ENCODE data around the gene RYR2.

RYR2 gene

DNA sequence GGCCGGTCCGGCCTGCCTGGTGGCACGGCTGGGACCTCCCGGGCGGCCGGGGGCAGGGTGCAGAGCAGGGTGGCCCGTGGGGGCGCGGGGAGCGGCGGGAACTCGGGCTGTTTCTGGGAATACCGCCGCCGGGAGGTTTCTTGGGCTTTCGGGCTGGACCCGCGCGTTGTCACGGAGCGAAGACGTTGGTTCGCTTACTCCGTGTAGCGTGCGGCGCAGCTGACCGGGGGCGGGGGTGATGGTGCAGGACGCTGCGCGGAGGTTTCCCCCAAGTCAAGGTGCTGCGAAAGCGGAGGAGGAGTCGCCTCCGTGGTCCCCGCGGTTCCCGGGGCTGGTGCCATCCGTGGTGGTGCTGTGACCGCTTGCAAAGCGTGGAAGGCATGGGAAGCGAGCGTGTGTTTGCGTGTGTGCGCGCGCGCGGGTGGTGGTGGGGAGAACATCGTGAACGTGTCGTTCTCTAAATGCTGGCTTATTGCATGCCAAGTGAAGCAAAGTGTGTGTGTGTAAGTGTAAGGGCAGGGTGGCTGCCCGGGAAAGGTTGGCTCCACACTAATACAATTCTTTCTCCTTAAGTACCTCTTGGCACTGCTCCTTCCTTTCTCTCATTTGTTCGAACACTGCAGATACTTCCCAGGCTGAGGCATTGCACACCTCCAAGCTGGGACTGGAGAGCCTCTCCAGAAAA, 1.1 kb downstream of the RYR2 start:
- no peak overlapping the region for H3K27ac ChIP-seq (ENCODE audit: low read length)
- H3K36me3 ChIP-seq (ENCODE audit: control insufficient read depth, insufficient read depth, low read length), result no peaks in the 10 kb centered on the region
- H3K27me3 ChIP-seq (ENCODE audit: control insufficient read depth, insufficient read depth, low read length), result peaks cover 12% of the 10 kb centered on the region; the same call in 1 of the 2 replicates
- no peak for DNase-seq (ENCODE audit: low read depth, low spot score)
- no CpG with 5 or more reads among the region's 55 CpGs for WGBS (ENCODE audit: insufficient coverage, insufficient read length)
- no peaks in the 10 kb centered on the region for H3K9me3 ChIP-seq (ENCODE audit: control insufficient read depth, insufficient read depth, low read length)
- H3K4me1 ChIP-seq (ENCODE audit: control insufficient read depth, insufficient read depth, low read length), result peaks cover 2% of the 10 kb centered on the region; the same call in 1 of the 2 replicates
- H3K4me3 ChIP-seq (ENCODE audit: low read length), result peak overlapping the region; percentile 65; the same call in 1 of the 2 replicates

DNA sequence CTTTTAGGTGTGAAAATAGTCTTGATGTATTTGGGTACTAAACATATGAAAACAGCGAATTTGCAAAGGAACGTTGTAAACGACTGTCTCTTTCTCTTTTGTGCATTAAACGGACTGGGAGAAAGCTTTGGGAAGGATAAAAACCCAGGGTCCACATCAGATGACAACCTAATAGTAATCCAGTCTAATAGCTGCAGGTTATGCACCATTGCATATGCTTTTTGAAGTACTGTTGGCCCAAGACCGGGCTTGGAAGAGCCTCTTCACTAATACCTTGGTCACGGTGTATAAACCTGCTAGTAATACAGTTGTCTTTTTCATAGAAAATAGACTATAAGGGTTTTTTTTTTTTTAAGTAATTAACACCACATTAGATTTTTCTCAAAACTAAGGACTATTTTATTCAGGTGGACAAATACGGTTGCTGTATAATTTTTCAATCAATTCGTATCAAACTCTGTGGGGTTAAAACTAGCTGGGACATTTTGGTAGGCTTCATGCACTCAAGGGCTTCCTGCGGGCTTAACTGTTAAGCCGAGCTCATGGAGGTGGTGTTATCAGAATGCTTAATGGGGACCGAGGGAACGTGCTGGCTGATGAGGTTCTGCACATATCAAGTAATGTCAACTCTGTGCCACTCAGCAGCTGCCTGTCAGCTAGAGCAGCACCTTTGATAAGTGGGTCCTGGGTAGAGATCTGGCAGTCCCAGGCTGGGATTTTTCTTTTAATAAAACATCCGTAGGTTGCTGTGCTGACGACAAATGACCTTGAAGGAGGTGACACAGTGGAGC, 2.1 kb downstream of the RYR2 start:
- Histone ChIP-seq H3K4me3 (ENCODE audit: low read length) (no peak overlapping the region), H3K27ac (ENCODE audit: low read length) (no peak overlapping the region), H3K36me3 (ENCODE audit: control insufficient read depth, insufficient read depth, low read length) (no peaks in the 10 kb centered on the region), H3K4me1 (ENCODE audit: control insufficient read depth, insufficient read depth, low read length) (peaks cover 2% of the 10 kb centered on the region; the same call in 1 of the 2 replicates), H3K9me3 (ENCODE audit: control insufficient read depth, insufficient read depth, low read length) (no peaks in the 10 kb centered on the region), H3K27me3 (ENCODE audit: control insufficient read depth, insufficient read depth, low read length) (peaks cover 12% of the 10 kb centered on the region; the same call in 1 of the 2 replicates)
- no peak for DNase-seq (ENCODE audit: low read depth, low spot score)
- no CpG with 5 or more reads among the region's 14 CpGs for WGBS (ENCODE audit: insufficient coverage, insufficient read length)

DNA sequence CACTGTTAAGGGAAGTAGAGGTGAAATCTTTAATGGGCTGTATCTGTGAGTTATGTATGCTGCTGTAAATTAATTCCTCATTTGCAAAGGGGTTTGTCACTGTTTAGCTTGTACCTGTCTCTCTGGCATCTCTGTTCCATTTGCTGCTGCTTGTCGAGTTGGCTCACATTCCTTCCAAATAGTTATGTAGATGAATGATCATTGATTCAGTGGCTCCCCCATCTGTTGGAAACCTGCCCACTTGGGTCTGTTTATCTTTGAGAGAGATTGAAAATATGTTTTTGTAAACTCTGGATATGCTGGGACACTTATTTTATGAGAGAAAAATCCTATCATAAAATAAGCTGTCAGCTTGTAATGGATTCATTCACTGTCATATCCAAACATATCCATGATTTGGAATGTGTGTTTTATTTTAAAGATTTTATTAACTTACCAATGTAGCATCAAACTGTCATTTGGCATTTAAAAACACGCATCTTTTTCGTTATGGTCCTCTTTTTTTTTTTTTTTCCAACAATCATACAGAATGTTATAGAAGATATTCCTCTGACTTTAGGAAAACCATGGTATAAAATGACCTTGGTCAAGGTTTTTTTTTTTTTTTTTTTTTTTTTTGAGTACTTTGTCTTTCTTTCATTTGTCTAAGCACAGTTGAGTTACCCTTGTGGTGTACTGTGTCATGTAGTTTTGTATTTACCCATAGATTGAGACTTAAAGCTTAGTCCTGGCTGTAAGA, 3.5 kb downstream of the RYR2 start:
- peaks cover 12% of the 10 kb centered on the region; the same call in 1 of the 2 replicates for H3K27me3 ChIP-seq (ENCODE audit: control insufficient read depth, insufficient read depth, low read length)
- no CpG with 5 or more reads among the region's 3 CpGs for WGBS (ENCODE audit: insufficient coverage, insufficient read length)
- H3K4me3 ChIP-seq (ENCODE audit: low read length), result no peak overlapping the region
- H3K4me1 ChIP-seq (ENCODE audit: control insufficient read depth, insufficient read depth, low read length), result peaks cover 4% of the 10 kb centered on the region; the same call in 1 of the 2 replicates
- no peak for DNase-seq (ENCODE audit: low read depth, low spot score)
- H3K27ac ChIP-seq (ENCODE audit: low read length), result no peak overlapping the region
- no peaks in the 10 kb centered on the region for H3K9me3 ChIP-seq (ENCODE audit: control insufficient read depth, insufficient read depth, low read length)
- no peaks in the 10 kb centered on the region for H3K36me3 ChIP-seq (ENCODE audit: control insufficient read depth, insufficient read depth, low read length)

DNA sequence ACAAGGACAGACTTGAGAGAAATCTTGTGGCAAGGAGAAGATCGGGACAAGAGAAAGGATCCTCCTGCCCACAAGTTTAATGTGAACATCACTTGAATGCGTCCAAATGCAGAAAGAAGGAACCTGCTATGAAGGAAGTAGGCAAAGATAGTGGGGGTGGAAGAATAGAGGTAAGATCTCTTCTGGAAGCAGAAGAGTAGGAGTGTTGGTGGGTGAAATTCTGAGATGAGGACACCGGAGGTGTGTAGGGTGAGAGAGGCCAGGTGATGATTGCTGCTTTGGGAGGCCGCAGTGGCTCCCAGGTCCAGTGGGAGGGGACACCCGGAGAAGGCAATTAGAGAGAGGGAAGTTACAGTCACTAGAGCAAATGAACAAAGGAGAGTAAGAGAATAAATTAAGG, 6.8 kb downstream of the RYR2 start:
- H3K4me1 ChIP-seq (ENCODE audit: control insufficient read depth, insufficient read depth, low read length), result 0 out of 2 replicates have a peak, but pooled peaks cover 2% of the 10 kb centered on the region
- H3K27ac ChIP-seq (ENCODE audit: low read length), result no peak overlapping the region
- no peak for DNase-seq (ENCODE audit: low read depth, low spot score)
- no peaks in the 10 kb centered on the region for H3K36me3 ChIP-seq (ENCODE audit: control insufficient read depth, insufficient read depth, low read length)
- H3K4me3 ChIP-seq (ENCODE audit: low read length), result no peak overlapping the region
- H3K27me3 ChIP-seq (ENCODE audit: control insufficient read depth, insufficient read depth, low read length), result peaks cover under 1% of the 10 kb centered on the region; the same call in 1 of the 2 replicates
- no peaks in the 10 kb centered on the region for H3K9me3 ChIP-seq (ENCODE audit: control insufficient read depth, insufficient read depth, low read length)
- WGBS (ENCODE audit: insufficient coverage, insufficient read length), result no CpG with 5 or more reads among the region's 5 CpGs

DNA sequence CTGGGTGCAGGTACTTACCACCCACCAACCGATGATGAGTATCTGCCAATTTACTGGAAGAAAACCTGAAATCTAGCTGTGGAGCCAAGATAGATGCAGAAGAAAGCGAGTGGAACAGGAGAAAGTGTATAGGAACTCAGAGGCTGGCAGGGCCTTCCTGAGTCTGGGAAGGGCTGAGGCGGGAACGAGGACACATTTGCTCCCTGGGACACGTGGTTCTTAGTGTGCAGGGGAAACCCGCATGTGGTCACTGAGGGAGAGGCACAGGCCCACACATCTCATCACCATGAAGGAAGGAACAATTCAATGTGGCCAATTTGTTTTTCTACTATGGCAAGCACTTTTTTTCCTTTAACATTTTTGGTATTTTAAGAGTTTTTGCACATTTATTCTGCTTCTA, 8.2 kb downstream of the RYR2 start:
- no peaks in the 10 kb centered on the region for H3K27me3 ChIP-seq (ENCODE audit: control insufficient read depth, insufficient read depth, low read length)
- no peaks in the 10 kb centered on the region for H3K36me3 ChIP-seq (ENCODE audit: control insufficient read depth, insufficient read depth, low read length)
- DNase-seq (ENCODE audit: low read depth, low spot score), result no peak
- 0 out of 2 replicates have a peak, but pooled peaks cover 2% of the 10 kb centered on the region for H3K4me1 ChIP-seq (ENCODE audit: control insufficient read depth, insufficient read depth, low read length)
- H3K27ac ChIP-seq (ENCODE audit: low read length), result no peak overlapping the region
- no CpG with 5 or more reads among the region's 6 CpGs for WGBS (ENCODE audit: insufficient coverage, insufficient read length)
- no peaks in the 10 kb centered on the region for H3K9me3 ChIP-seq (ENCODE audit: control insufficient read depth, insufficient read depth, low read length)
- H3K4me3 ChIP-seq (ENCODE audit: low read length), result no peak overlapping the region

DNA sequence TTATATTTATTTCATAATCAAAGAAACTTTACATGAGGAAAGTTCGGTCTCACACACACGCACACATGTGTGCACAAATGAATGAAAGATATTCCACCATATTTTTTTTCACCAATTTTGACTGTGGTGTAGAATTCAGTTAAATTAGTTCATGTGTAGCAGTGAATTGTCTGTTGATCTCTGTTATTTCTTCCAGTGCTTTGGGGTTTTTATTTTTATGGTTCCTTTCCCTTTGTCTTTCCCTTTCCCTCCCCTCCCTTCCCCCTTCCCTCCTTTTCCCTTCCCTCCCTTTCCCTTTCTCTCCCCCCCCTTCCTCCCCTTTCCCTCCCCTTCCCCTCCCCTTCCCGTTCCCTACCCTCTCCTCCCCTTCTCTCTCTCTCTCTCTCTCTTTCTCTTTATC, 8.9 kb downstream of the RYR2 start:
- 0 out of 2 replicates have a peak, but pooled peaks cover 2% of the 10 kb centered on the region for H3K4me1 ChIP-seq (ENCODE audit: control insufficient read depth, insufficient read depth, low read length)
- no peak for DNase-seq (ENCODE audit: low read depth, low spot score)
- H3K27ac ChIP-seq (ENCODE audit: low read length), result no peak overlapping the region
- 100% methylated on average over 1 of the region's 3 CpGs for WGBS (ENCODE audit: insufficient coverage, insufficient read length)
- H3K4me3 ChIP-seq (ENCODE audit: low read length), result no peak overlapping the region
- H3K9me3 ChIP-seq (ENCODE audit: control insufficient read depth, insufficient read depth, low read length), result no peaks in the 10 kb centered on the region
- no peaks in the 10 kb centered on the region for H3K36me3 ChIP-seq (ENCODE audit: control insufficient read depth, insufficient read depth, low read length)
- H3K27me3 ChIP-seq (ENCODE audit: control insufficient read depth, insufficient read depth, low read length), result no peaks in the 10 kb centered on the region

DNA sequence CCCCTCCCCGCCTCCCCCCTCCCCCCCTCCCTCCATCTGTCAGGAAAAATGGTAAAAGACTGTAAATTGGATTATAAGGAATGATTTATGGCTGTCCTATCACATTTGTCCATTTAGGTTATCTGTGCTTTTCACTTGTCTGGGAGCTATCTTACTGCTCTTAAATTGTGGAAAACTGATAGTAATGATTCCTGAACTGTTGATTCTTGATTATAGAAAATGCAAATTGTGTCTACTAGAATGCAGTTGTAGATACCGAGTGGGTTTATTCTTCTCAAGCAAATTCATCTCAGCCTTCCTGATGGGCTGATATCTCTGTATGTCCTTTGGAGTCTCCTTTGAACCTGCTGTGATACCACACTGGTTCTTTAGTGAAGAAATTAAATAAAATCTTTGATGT, 12.3 kb downstream of the RYR2 start:
- no peak overlapping the region for H3K4me3 ChIP-seq (ENCODE audit: low read length)
- no peak overlapping the region for H3K27ac ChIP-seq (ENCODE audit: low read length)
- 0 out of 2 replicates have a peak, but pooled peaks cover 2% of the 10 kb centered on the region for H3K4me1 ChIP-seq (ENCODE audit: control insufficient read depth, insufficient read depth, low read length)
- no peaks in the 10 kb centered on the region for H3K27me3 ChIP-seq (ENCODE audit: control insufficient read depth, insufficient read depth, low read length)
- no peaks in the 10 kb centered on the region for H3K9me3 ChIP-seq (ENCODE audit: control insufficient read depth, insufficient read depth, low read length)
- no CpG with 5 or more reads among the region's 2 CpGs for WGBS (ENCODE audit: insufficient coverage, insufficient read length)
- no peak for DNase-seq (ENCODE audit: low read depth, low spot score)
- H3K36me3 ChIP-seq (ENCODE audit: control insufficient read depth, insufficient read depth, low read length), result no peaks in the 10 kb centered on the region

DNA sequence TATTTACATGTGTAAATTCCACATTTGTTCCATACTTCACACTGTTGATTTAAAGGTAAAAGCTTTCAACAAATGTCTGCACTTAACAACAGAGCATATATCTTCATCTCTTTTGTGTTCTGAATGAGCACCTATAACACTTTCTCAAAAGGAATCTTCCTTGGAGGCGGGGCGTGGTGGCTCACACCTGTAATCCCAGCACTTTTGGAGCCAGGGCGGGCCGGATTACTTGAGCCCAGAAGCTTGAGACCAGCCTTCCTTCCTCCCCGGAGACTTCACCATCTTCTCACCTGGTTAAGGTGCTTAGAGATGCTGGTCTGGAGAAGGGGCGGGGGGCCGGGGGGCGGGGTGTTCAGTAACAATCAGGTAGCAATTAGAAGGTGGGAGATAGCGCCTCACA, 16.5 kb downstream of the RYR2 start:
- no peak for DNase-seq (ENCODE audit: low read depth, low spot score)
- Histone ChIP-seq H3K27ac (ENCODE audit: low read length) (no peak overlapping the region), H3K4me1 (ENCODE audit: control insufficient read depth, insufficient read depth, low read length) (no peaks in the 10 kb centered on the region), H3K36me3 (ENCODE audit: control insufficient read depth, insufficient read depth, low read length) (no peaks in the 10 kb centered on the region), H3K27me3 (ENCODE audit: control insufficient read depth, insufficient read depth, low read length) (no peaks in the 10 kb centered on the region), H3K9me3 (ENCODE audit: control insufficient read depth, insufficient read depth, low read length) (no peaks in the 10 kb centered on the region), H3K4me3 (ENCODE audit: low read length) (no peak overlapping the region)
- no CpG with 5 or more reads among the region's 9 CpGs for WGBS (ENCODE audit: insufficient coverage, insufficient read length)

DNA sequence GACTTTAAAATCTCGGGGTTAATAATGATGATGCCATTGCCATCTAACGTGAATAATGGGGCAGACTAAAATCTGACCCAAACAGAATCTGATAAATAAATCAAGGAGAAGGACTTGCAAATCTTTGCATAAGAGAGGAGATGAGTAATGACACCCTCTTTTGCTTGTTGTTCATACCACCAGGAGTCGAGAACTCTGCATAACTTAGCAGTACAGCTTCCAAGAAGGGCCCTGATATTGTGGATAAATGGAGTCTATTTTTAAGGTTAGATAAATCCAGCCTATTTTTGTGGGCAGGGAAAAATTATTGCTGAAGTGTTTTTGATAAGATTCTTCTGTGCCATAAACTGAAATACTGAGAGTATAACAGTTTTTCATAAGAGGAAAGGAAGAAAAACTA, 17.3 kb downstream of the RYR2 start:
- Histone ChIP-seq H3K9me3 (ENCODE audit: control insufficient read depth, insufficient read depth, low read length) (no peaks in the 10 kb centered on the region), H3K27ac (ENCODE audit: low read length) (no peak overlapping the region), H3K4me3 (ENCODE audit: low read length) (no peak overlapping the region), H3K27me3 (ENCODE audit: control insufficient read depth, insufficient read depth, low read length) (no peaks in the 10 kb centered on the region), H3K4me1 (ENCODE audit: control insufficient read depth, insufficient read depth, low read length) (no peaks in the 10 kb centered on the region), H3K36me3 (ENCODE audit: control insufficient read depth, insufficient read depth, low read length) (no peaks in the 10 kb centered on the region)
- DNase-seq (ENCODE audit: low read depth, low spot score), result no peak
- WGBS (ENCODE audit: insufficient coverage, insufficient read length), result no CpG with 5 or more reads among the region's 3 CpGs

DNA sequence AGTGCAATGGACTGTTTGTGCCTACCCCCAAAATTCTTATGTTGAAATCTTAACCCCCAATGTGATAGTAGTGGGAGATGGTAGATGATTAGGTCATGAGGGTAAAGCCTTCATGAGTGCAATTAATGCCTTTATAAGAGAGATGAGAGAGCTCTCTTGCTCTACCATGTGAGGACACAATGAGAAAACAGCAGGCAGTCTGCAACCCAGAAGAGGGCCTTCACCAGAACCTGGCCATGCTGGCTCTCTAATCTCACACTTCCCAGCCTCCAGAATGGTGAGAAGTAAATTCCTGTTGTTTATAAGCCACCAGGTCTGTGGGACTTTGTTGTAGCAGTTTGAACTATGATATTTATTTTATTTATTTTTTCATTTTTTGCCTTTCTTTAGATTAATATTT, 21.0 kb downstream of the RYR2 start:
- no peak for DNase-seq (ENCODE audit: low read depth, low spot score)
- Histone ChIP-seq H3K27ac (ENCODE audit: low read length) (no peak overlapping the region), H3K9me3 (ENCODE audit: control insufficient read depth, insufficient read depth, low read length) (no peaks in the 10 kb centered on the region), H3K27me3 (ENCODE audit: control insufficient read depth, insufficient read depth, low read length) (no peaks in the 10 kb centered on the region), H3K4me3 (ENCODE audit: low read length) (no peak overlapping the region), H3K4me1 (ENCODE audit: control insufficient read depth, insufficient read depth, low read length) (no peaks in the 10 kb centered on the region), H3K36me3 (ENCODE audit: control insufficient read depth, insufficient read depth, low read length) (no peaks in the 10 kb centered on the region)

All from iPS DF 6.9 (cell line).